GM19455 (cell line): ENCODE measurements around the gene RFXAP.

Source experiments
- ATAC-seq: cut with Tn5 transposase; IDR thresholded peaks from one replicate; pipeline ENCODE4 v1.9.1; 2021; ENCODE audit not compliant: unreplicated experiment

RFXAP gene

GRCh38 chr13:36862722-36863121 lies 43.7 kb downstream of the RFXAP start:
- ATAC-seq, result no peak

DNA sequence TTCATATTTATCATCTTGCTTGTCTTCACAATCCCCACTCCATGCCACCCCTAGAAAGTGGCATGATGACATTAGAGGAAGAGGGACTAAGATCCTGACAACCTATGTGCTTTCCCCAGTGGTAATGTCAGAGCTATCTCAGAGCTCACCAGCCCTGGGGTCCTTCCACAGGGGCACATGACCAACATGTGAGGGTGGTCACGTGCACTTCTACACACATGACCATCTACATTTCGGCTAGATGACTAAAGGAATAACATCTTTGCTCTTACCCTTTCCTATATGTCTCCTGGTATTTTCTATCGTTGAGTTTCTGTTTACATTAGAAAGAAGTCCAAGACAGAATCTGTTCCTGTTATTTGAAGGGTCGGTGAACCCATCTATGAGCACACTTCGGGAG lies 46.2 kb downstream of the RFXAP start:
- ATAC-seq, result no peak

- no peak for ATAC-seq
Measured at GRCh38 chr13:36866232-36866631, 47.2 kb downstream of the RFXAP start.

DNA sequence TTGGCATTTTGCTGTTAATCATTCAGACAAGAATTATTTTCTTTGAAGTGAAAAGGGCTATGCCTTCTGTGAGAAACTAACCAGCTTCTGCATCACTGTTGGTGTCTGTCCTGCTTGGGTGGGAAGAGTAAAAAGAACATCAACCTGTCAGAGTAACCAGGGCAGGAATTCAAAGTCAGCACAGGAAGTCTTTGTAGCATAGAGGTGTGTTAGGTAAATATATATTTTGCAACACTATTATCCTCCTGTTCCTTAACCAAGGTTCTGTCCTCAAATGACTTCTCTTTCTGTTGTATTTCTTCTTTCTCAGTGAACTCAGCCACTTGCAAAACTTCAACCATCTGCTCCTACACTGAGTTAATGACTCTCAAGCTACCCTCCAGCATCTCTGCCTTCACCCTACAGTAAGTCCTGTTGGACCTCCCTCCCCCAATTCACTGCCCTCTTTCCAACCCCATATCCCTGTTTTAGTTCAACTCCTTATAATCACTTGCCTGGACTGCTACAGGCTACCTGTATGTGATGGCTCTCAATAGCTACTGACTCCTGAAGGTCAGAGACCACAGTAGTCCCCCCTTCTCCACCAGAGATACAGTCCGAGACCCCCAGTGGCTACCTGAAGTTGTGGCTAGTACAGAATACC lies 51.1 kb downstream of the RFXAP start:
- ATAC-seq, result no peak

DNA sequence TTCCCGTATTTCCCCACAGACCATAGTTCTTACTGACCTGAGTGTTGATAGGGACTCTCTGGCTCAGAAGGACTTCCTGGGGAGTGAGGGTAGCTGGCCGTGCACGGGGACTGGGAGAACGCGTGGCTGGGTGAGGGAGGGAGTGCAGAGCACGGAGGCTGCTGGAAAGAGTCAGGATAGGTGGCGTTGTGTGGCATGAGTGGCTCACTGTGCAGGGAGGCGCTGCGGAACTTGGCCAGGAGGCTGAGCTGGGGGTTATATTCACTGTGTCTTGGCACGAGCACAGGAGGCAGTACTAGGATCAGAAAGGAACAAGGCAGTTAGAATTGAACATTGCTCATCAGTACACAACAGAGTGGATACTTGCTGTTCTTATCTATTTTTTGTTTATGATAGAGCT lies 53.6 kb downstream of the RFXAP start:
- no peak for ATAC-seq

DNA sequence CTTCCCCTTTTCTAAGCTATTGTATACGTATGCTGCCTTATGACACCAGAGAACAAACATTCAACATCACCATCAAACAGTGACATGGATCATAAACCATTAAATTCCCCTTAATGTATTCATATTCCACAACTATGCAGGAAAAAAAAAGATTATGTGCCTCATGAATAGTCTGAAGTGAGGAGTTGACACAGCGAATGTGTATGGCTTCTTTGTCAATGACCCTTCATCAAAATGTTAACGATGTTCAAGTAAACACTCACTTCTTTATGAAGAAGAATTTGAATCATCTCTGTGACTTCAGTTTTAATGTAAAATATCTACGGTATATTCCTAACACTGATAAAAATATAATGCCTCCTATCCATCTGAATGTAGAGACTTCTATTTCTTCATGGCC lies 56.4 kb downstream of the RFXAP start:
- no peak for ATAC-seq

DNA sequence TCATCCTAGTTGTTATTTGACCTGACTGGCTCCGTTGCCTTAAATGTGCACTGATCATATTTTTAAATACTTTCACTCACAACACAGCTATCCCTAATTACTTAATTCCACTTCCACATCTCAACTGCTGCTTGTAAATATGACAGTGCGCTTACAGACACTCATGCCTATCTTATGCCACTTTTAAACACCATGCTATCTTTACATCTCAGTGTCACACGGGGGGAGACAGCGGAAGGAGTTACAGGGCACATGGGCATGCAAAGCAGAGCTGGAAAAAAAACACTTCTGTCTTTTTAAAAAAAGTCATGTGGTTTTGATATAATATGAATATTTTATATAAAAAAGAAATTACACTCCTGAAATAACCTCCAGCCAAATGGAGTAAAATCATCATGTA lies 56.9 kb downstream of the RFXAP start:
- no peak for ATAC-seq
